Body of pancreas (tissue), 4 donors: ENCODE results near the gene PITPNM2.

Experiments
- CTCF ChIP-seq, 7 experiments: fragments of 450-650 bp in 4 of 7; fragments of 200-600 bp in 3 of 7; sonication (generic) in 3 of 7; IDR thresholded peaks; one replicate each; pipeline ENCODE4 v1.5.1; 2016 to 2019; ENCODE audit warnings: antibody characterized with exemption in 7 of 7
- POLR2A ChIP-seq, 3 donors: fragments of 450-650 bp; IDR thresholded peaks; one replicate each; pipeline ENCODE4 v1.6.1; 2016; ENCODE audit warnings: antibody characterized with exemption in 3 of 3, mild to moderate bottlenecking in 2 of 3

DNA sequence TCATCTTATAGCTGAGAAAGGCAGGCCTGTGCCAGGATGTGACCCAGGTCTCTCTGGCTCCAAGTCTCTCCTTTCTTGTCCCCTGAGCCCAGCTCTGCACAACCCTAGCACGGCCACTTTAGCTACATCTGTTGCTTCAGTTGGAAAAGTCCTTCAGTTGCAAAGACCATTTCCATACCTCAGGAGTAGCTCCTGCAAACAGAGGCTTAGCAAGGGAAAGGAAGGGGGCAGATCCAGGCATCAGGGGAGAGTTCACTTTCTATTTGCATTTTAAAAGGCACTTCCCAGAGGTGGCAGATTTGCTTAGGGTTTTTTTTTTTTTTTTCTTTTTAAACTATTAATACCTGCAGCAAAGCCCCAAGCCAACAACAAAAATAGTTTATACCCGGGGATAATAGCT is 3.0 kb upstream of the PITPNM2 start:
- TF ChIP-seq CTCF (IDR thresholded peaks at IDR 0.05) = no peak
- no peak for TF ChIP-seq POLR2A (IDR thresholded peaks at IDR 0.05)
